CD4-positive, alpha-beta T cell (primary cell): ENCODE data around the gene ZBTB8B. TPM values are rescaled to one million over a fixed set of nuclear protein-coding genes. Genes with fewer than 3 reads are reported as not detected.

Experiments used
- ATAC-seq: fragments of 200-7000 bp; cut with Tn5 transposase; one replicate; pipeline ENCODE4 v1.10.0; 2022; ENCODE audit warnings: mild to moderate bottlenecking; ENCODE audit not compliant: poor library complexity
- CTCF ChIA-PET: fragments of 350-600 bp; sonication (Branson Sonifier 250); formaldehyde crosslinking; loops from one replicate; lab custom pipeline; 2021; ENCODE audit warnings: antibody characterized with exemption, inconsistent platforms; lab: Charles Lee
- POLR2A ChIA-PET: fragments of 350-600 bp; sonication (Branson Sonifier 250); formaldehyde crosslinking; loops from one replicate; lab custom pipeline; 2021; ENCODE audit warnings: antibody characterized with exemption, inconsistent platforms; lab: Charles Lee
- DNase-seq, 14 experiments: peaks; one replicate each; pipeline ENCODE4 v3.0.0-alpha.2; 2013 to 2020; ENCODE audit warnings: mixed read lengths in 2 of 14
- H3K27ac ChIP-seq, 2 donors: one replicate each; pipeline versions ENCODE4 v1.5.1 to v1.7.0; 2013; ENCODE audit warnings: low read length in 2 of 2, low read depth in 1 of 2, mild to moderate bottlenecking in 1 of 2
- H3K27me3 ChIP-seq, 2 experiments: 1 replicate in 1 of 2; 2 replicates in 1 of 2; pipeline versions ENCODE4 v1.6.1 to v1.7.0; 2013; ENCODE audit warnings: low read length in 2 of 2, control low read depth in 1 of 2, mild to moderate bottlenecking in 1 of 2, moderate library complexity in 1 of 2; ENCODE audit not compliant: insufficient read depth in 2 of 2, control insufficient read depth in 1 of 2
- H3K36me3 ChIP-seq: one replicate; pipeline ENCODE4 v1.6.1; 2013; ENCODE audit warnings: low read length, control low read depth; ENCODE audit not compliant: insufficient read depth
- H3K4me1 ChIP-seq: one replicate; pipeline ENCODE4 v1.6.1; 2013; ENCODE audit warnings: low read length, control low read depth; ENCODE audit not compliant: insufficient read depth
- H3K4me3 ChIP-seq: one replicate; pipeline ENCODE4 v1.5.1; 2013; ENCODE audit warnings: mild to moderate bottlenecking, low read length, moderate library complexity
- H3K9me3 ChIP-seq, 2 experiments: 1 replicate in 1 of 2; 2 replicates in 1 of 2; pipeline versions ENCODE4 v1.6.1 to v1.7.0; 2013; ENCODE audit warnings: low read length in 2 of 2, mild to moderate bottlenecking in 2 of 2, control low read depth in 1 of 2, moderate library complexity in 1 of 2; ENCODE audit not compliant: control insufficient read depth in 1 of 2, insufficient read depth in 1 of 2
- H3K27ac Mint-ChIP-seq: one replicate; pipeline ENCODE4 v1.8.0; 2020; ENCODE audit warnings: mixed read lengths
- H3K27me3 Mint-ChIP-seq: one replicate; pipeline ENCODE4 v1.8.0; 2021; ENCODE audit warnings: mixed read lengths
- H3K36me3 Mint-ChIP-seq: one replicate; pipeline ENCODE4 v1.8.0; 2021; ENCODE audit warnings: low read depth, mixed read lengths
- H3K4me1 Mint-ChIP-seq: one replicate; pipeline ENCODE4 v1.8.0; 2021; ENCODE audit warnings: low read depth, mixed read lengths
- H3K4me3 Mint-ChIP-seq: one replicate; pipeline ENCODE4 v1.8.0; 2020; ENCODE audit warnings: mild to moderate bottlenecking, mixed read lengths
- H3K9me3 Mint-ChIP-seq: one replicate; pipeline ENCODE4 v1.8.0; 2020; ENCODE audit warnings: mixed read lengths
- intact Hi-C, 2 experiments: fragments of 100-400 bp; cut with DNase I in 1 of 2; cut with micrococcal nuclease in 1 of 2; formaldehyde crosslinking; loops; one replicate each; pipeline versions ENCODE4 v1.15.1 to v1.9.0; 2023 to 2025; cut with DNase I, micrococcal nuclease
- total RNA-seq, 174 experiments: library from RNA in 2 of 174; stranded (reverse) in 2 of 174; gene quantifications; one replicate each; pipeline ENCODE4 v1.2.3 and lab custom pipeline; 2021 to 2026
- TF ChIP-seq, protein P1 (sequence below): fragments of 200-600 bp; IDR thresholded peaks from one replicate; pipeline ENCODE4 v1.8.0; 2022; ENCODE audit warnings: antibody characterized with exemption, mild to moderate bottlenecking

ZBTB8B gene
- total RNA-seq, 2 experiments from 2014 or later = not detected

DNA sequence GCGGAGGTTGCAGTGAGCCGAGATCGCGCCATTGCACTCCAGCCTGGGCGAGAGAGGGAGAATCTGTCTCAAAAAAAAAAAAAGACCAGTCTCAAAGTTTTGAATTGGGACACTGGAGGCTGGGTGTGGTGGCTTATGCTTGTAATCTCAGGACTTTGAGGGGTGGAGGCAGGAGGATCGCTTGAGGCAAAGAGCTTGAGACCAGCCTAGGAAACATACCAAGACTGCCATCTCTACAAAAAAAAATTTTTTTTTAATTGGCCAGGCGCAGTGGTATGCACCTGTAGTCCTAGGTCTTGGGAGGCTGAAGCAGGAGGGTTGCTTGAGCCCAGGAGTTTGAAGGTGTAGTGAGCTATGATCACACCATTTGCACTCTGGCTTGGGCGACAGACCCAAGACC is 3.9 kb downstream of the ZBTB8B start:
- peaks cover 47 to 48% of the 10 kb centered on the region in 2 experiments for H3K27me3 ChIP-seq
- Mint-ChIP-seq H3K9me3 (no peaks in the 10 kb centered on the region), H3K27ac (no peak overlapping the region), H3K4me3 (no peak overlapping the region), H3K4me1 (peaks cover 15% of the 10 kb centered on the region), H3K36me3 (no peaks in the 10 kb centered on the region), H3K27me3 (peaks cover 50% of the 10 kb centered on the region)
- DNase-seq (no peak), ATAC-seq (no peak)
- intact Hi-C loops = no loop called here
- CTCF ChIA-PET = no interaction called here
- POLR2A ChIA-PET = no interaction called here
- TF ChIP-seq, protein P1, sequence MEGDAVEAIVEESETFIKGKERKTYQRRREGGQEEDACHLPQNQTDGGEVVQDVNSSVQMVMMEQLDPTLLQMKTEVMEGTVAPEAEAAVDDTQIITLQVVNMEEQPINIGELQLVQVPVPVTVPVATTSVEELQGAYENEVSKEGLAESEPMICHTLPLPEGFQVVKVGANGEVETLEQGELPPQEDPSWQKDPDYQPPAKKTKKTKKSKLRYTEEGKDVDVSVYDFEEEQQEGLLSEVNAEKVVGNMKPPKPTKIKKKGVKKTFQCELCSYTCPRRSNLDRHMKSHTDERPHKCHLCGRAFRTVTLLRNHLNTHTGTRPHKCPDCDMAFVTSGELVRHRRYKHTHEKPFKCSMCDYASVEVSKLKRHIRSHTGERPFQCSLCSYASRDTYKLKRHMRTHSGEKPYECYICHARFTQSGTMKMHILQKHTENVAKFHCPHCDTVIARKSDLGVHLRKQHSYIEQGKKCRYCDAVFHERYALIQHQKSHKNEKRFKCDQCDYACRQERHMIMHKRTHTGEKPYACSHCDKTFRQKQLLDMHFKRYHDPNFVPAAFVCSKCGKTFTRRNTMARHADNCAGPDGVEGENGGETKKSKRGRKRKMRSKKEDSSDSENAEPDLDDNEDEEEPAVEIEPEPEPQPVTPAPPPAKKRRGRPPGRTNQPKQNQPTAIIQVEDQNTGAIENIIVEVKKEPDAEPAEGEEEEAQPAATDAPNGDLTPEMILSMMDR = no peak
- H3K27ac ChIP-seq = no peak overlapping the region
- no peak overlapping the region for H3K4me3 ChIP-seq
- no peaks in the 10 kb centered on the region for H3K36me3 ChIP-seq
- peaks cover 0 to 10% of the 10 kb centered on the region in 2 experiments for H3K9me3 ChIP-seq
- H3K4me1 ChIP-seq = peaks cover 17% of the 10 kb centered on the region

DNA sequence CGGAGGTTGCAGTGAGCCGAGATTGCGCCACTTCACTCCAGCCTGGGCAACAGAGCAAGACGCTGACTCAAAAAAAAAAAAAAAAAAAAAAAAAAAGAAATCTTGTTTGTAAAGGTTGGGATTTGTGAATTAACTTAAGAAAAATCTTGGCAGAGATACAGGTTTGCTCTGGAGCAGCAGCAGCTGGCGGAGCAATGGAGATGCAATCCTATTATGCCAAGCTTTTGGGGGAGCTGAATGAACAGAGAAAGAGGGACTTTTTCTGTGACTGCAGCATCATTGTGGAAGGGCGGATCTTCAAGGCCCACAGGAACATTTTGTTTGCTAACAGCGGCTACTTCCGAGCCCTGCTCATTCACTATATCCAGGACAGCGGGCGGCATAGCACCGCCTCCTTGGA is 5.6 kb downstream of the ZBTB8B start:
- H3K36me3 Mint-ChIP-seq = no peaks in the 10 kb centered on the region
- H3K9me3 Mint-ChIP-seq = no peaks in the 10 kb centered on the region
- H3K27ac Mint-ChIP-seq = no peak overlapping the region
- no peak overlapping the region for H3K4me3 ChIP-seq
- ChIA-PET CTCF (no interaction called here), POLR2A (no interaction called here)
- ATAC-seq (no peak), DNase-seq (no peak)
- H3K27me3 Mint-ChIP-seq = peaks cover 44% of the 10 kb centered on the region
- TF ChIP-seq, protein P1 = no peak
- peaks cover 0 to 1% of the 10 kb centered on the region in 2 experiments for H3K9me3 ChIP-seq
- no peak overlapping the region for H3K27ac ChIP-seq
- intact Hi-C loops = no loop called here
- H3K27me3 ChIP-seq = peaks cover 31 to 32% of the 10 kb centered on the region in 2 experiments
- H3K4me3 Mint-ChIP-seq = no peak overlapping the region
- peaks cover 3% of the 10 kb centered on the region for H3K4me1 ChIP-seq
- H3K4me1 Mint-ChIP-seq = peaks cover 3% of the 10 kb centered on the region
- no peaks in the 10 kb centered on the region for H3K36me3 ChIP-seq

DNA sequence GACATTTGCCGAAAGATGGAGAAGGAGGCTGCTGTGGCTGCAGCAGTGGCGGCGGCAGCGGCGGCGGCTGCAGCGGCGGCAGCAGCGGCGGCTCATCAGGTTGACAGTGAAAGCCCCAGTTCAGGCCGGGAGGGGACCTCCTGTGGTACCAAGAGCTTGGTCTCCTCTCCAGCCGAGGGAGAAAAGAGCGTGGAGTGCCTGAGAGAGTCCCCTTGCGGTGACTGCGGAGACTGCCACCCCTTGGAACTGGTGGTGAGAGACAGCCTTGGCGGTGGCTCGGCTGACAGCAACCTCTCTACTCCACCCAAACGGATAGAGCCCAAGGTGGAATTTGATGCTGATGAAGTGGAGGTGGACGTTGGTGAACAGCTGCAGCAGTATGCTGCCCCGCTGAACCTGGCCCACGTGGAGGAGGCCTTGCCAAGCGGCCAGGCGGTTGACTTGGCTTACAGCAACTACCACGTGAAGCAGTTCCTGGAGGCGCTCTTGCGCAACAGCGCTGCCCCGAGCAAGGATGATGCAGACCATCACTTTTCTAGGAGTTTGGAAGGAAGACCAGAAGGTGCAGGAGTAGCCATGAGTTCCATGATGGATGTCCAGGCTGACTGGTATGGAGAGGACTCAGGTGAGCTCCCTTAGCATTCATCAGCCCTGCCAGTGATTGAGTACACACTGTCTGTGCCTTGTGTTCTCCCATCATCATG is 6.3 kb downstream of the ZBTB8B start:
- Mint-ChIP-seq H3K4me3 (no peak overlapping the region), H3K9me3 (no peaks in the 10 kb centered on the region), H3K27me3 (peaks cover 40% of the 10 kb centered on the region), H3K36me3 (no peaks in the 10 kb centered on the region), H3K4me1 (no peaks in the 10 kb centered on the region), H3K27ac (no peak overlapping the region)
- peak; percentile 44 for ATAC-seq
- Histone ChIP-seq H3K9me3 (no peaks in the 10 kb centered on the region), H3K36me3 (no peaks in the 10 kb centered on the region), H3K4me3 (no peak overlapping the region), H3K4me1 (no peaks in the 10 kb centered on the region), H3K27me3 (peaks cover 25 to 28% of the 10 kb centered on the region in 2 experiments), H3K27ac (no peak overlapping the region)
- peak in 1 of 14 experiments; percentile 22 for DNase-seq
- ChIA-PET CTCF (no interaction called here), POLR2A (no interaction called here)
- TF ChIP-seq, protein P1 = no peak
- intact Hi-C loops = no loop called here
